Endothelial cell of umbilical vein (primary cell): ENCODE results near the gene SOCS3.

Source experiments
- CTCF ChIP-seq, 2 donors: IDR thresholded peaks; 1 replicate in 1 of 2; 2 replicates in 1 of 2; pipeline ENCODE4 v1.5.1; 2011; ENCODE audit warnings: low read length in 2 of 2, mild to moderate bottlenecking in 2 of 2, moderate library complexity in 2 of 2, control low read depth in 1 of 2, inconsistent platforms in 1 of 2, low read depth in 1 of 2; ENCODE audit not compliant: insufficient read depth in 1 of 2; ENCODE audit errors: extremely low read depth in 1 of 2
- EZH2 ChIP-seq: IDR thresholded peaks from 2 replicates; pipeline ENCODE4 v1.6.1; 2012; ENCODE audit warnings: borderline replicate concordance, low read depth, mild to moderate bottlenecking, moderate library complexity, low read length, inconsistent platforms; ENCODE audit not compliant: severe bottlenecking
- GATA2 ChIP-seq: IDR thresholded peaks from 2 replicates; pipeline ENCODE4 v1.7.0; 2011; ENCODE audit warnings: low read depth, mild to moderate bottlenecking, moderate library complexity, mixed read lengths, low read length; ENCODE audit not compliant: insufficient read length, insufficient read depth
- JUN ChIP-seq: IDR thresholded peaks from 2 replicates; pipeline ENCODE4 v1.6.1; 2011; ENCODE audit warnings: borderline replicate concordance, low read depth; ENCODE audit not compliant: insufficient read length, insufficient read depth
- MAX ChIP-seq: IDR thresholded peaks from 2 replicates; pipeline ENCODE4 v1.6.1; 2011; ENCODE audit not compliant: insufficient read depth, insufficient read length
- MYC ChIP-seq: IDR thresholded peaks from one replicate; pipeline ENCODE4 v1.6.1; 2011; ENCODE audit warnings: mild to moderate bottlenecking, low read depth, low read length
- POLR2A ChIP-seq: IDR thresholded peaks from 2 replicates; pipeline ENCODE4 v1.6.1; 2012; ENCODE audit warnings: low read depth, mild to moderate bottlenecking, control low read depth, low read length
- POLR2AphosphoS5 ChIP-seq: IDR thresholded peaks from 2 replicates; pipeline ENCODE4 v1.6.1; 2012; ENCODE audit warnings: low read depth, mild to moderate bottlenecking, control low read depth, low read length, moderate library complexity; ENCODE audit not compliant: insufficient read depth

DNA sequence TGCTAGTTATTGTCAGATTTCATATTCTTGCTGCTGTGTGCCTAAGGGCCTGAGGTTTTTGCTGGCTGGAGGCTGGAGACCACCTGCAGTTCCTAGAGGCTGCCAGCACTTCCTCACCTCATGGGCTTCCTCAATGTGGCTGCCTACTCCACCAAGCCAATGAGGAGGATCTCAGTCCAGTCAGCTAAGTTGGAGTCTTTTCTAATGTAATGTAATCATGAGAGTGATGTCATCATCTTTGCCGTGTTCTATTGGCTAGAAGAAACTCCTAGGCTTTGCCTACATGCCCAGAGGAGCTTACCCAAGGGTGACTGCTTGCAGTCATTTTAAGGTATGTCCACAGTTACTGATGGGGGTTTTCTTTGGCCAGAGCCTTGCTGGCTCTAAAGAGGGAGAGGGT, 53.0 kb downstream of the SOCS3 start:
- TF ChIP-seq EZH2 (no peak), CTCF (IDR thresholded peaks at IDR 0.05; ENCODE audit: extremely low read depth in 1 of 2, insufficient read depth in 1 of 2, low read depth in 1 of 2, low read length in 2 of 2) (no peak), POLR2AphosphoS5 (no peak), POLR2A (no peak), MAX (no peak), MYC (no peak), GATA2 (no peak), JUN (no peak)
